Iris pigment epithelial cell (primary cell): ENCODE results near the gene RASD2.

Experiments used
- DNase-seq: peaks from one replicate; pipeline ENCODE4 v3.0.0-alpha.2; 2011; ENCODE audit warnings: low read depth

Gene RASD2

DNA sequence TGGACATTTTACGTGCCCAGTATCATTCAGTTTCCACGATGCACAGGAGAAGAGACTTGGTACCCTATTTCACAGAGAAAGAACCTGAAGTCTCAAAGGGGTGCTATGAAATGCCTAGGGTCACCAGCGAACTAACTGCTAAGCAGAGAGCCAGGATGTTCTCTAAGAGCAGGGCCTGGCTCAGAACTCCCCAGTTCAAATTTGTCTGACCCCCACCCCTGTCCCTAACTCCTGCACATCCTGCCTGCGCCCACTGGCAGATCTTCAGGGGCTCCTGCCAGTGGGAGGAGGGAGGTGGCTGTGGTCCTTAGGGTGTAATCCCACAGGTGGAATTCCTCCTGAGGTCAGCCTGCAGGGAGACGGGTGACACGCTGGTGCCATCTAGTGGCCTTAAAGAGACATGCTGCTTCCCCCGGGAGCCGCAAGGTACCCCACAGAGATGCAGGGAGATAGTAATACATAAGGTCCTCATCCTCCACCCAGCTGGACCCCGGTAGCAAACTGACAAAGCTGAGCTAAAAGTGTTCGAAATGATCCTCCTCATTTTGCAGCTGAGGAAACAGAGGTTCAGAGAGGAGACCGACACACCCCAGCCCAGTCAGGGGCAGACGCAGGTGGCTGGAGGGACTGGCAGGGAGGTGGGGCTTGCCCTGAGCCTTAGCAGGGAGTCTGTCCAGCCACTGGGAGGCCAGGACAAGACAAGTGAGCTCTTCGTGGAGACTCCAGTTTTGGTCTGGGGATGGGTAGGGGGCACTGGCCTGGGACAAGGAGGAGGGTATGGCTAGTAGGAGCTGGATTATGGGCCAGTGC lies 42.4 kb downstream of the RASD2 start:
- DNase-seq: peak; percentile 55

GRCh38 chr22:35586771-35587170 lies 46.1 kb downstream of the RASD2 start:
- no peak for DNase-seq

- DNase-seq: no peak
Measured at GRCh38 chr22:35587447-35587870, 46.8 kb downstream of the RASD2 start.

- DNase-seq: no peak
Measured at GRCh38 chr22:35587896-35588295, 47.3 kb downstream of the RASD2 start.

DNA sequence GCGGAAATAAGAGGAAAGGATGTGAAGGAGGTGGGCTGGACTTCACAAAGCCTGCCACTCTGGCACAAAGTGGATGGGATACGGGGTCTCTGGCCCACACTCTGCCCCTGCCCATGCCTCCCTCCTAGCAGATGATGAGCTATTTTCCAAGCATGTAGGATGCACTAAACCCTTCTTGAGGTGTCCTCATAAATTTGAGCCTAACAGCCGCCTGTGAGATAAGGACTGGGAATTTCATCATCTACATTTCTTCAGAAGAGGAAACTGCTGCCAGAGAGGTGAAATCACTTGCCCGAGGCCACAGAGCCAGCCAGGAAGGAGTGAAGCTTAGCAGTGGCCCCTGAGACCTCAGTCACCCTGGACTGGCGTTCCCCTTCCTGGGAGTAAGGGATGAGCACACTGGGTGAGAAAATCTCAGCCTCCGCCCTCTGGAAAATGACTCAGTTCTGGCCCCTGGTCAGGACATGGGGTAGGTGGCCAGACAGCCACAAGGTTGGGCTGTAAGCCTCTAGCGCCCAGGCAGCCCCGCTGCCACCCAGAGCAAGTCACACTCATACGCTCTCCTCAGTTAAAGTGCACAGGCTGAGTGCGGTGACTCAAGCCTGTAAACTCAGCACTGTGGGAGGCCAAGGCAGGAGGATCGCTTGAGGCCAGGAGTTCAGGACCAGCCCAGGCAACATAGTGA lies 48.6 kb downstream of the RASD2 start:
- DNase-seq: peak; percentile 89

GRCh38 chr22:35589756-35590093 lies 49.1 kb downstream of the RASD2 start:
- DNase-seq: no peak

GRCh38 chr22:35590634-35591295 lies 50.1 kb downstream of the RASD2 start:
- DNase-seq: no peak

GRCh38 chr22:35591714-35592417 lies 51.2 kb downstream of the RASD2 start:
- no peak for DNase-seq

DNA sequence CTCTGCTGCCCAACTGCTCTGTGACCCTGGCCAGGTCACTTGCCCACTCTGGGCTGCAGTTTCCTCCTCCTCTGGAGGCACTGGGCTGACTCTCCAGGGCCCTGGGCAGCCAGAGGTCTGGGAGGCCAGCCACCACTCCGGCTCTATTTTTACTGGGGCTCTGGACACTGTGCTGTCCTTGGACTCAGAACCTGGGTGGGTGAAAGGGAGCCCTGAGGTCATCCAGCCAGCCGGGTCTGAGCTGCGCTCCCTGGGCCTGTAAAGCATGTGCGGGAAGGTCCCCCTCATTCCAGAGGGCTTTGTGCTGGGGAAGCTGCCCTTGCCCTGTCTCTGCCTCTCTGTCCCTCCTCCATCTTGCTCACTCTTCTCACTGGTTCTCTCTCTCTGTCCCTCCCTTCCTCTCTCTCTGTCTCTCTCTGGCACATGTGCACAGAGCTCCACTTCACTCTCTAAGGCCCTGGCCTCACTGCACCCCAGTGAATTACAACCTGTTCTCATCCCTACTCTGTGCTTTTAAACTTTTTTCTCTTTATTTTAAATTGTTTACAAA lies 51.9 kb downstream of the RASD2 start:
- no peak for DNase-seq

GRCh38 chr22:35593071-35593890 lies 52.6 kb downstream of the RASD2 start:
- DNase-seq: no peak

DNA sequence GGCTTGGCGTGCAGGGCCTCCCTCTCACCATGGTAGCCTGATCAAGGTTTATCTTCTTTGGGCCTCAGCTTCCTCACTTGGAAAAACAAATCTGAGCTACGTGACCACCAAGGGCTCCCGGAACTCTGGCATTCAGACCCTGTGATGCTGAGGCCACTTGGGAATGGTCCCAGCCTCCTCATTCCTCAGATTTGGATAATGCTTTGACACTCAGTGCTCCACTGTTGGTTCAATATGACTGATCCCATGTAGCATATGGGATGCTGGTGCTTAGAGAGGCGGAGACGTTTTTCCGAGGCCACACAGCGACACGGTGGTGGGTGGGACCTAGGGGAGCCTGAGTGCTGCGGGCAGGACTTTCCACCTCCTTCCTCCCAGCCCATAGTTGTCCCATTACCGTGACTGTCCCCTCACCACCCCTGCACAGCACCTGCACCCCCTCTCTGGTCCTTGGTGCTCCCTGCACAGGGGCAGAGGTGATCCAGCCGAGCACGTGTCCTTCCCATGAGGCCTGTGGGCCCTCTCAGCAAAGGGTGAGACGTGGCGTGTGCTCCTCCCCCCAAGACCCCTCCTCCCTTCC lies 53.4 kb downstream of the RASD2 start:
- DNase-seq: no peak

- no peak for DNase-seq
Measured at GRCh38 chr22:35594686-35595085, 54.1 kb downstream of the RASD2 start.

GRCh38 chr22:35596821-35597220 lies 56.2 kb downstream of the RASD2 start:
- no peak for DNase-seq

GRCh38 chr22:35597692-35598395 lies 57.2 kb downstream of the RASD2 start:
- DNase-seq: no peak

GRCh38 chr22:35598396-35598710 lies 57.7 kb downstream of the RASD2 start:
- no peak for DNase-seq

DNA sequence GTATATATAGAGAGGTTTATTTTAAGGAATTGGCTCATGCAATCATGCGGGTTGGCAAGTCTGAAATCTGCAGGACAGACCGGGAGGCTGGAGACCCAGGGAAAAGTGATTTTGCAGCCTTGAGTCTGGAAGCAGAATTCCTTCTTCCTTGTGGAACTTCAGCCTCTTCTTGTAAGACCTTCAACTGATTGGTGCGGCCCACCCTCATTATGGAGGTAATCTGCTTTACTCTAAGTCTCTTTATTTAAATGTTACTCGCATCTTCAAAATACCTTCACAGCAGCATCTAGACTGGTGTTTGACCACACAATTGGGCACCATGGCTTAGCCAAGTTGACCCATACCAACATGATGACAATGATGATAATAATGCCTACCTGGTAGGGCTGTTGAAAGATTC lies 58.7 kb downstream of the RASD2 start:
- no peak for DNase-seq

DNA sequence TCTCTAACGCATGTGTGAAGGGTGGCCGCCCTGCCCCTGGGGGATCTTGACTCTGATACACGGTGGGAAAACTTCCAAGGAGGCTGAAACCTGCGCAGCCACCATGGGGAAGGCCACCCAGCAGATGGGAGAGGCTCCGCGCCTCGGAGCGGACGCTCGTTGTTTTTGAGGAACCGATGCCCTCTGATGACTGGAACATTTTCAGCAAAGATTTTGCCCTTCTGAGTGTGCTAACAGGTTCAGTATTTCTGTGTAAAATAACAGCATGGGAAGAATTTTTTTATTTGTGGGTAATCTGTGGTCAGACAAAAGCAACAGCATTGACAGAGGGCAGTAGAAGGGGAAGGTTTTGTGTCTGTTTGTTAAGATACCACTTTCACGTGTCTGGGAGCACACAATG lies 59.8 kb downstream of the RASD2 start:
- no peak for DNase-seq

DNA sequence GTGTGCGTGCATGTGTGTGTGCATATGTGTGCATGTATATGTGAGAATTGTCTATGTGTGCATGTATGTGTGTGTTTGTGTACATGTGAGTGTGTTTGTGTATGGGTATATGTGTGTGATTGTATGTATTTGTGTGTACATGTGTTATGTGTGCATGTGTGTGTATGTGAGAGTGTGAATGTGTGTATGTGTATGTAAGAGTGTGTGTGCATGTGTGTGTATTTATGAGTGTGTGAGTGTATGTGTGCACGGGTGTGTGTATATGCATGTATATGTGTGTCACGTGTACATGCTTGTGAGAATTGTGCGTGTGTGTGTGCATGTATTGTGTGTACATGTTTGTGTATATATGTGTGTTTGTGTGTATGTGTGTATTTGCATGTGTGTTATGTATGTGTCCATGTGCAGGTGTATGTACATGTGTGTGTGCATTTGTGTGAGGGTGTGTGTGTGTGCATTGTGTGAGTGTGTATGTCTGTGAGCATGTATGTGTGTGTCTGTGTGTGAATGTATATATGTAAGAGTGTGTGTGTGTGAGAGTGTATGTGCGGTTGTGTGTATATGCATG lies 60.5 kb downstream of the RASD2 start:
- no peak for DNase-seq

DNA sequence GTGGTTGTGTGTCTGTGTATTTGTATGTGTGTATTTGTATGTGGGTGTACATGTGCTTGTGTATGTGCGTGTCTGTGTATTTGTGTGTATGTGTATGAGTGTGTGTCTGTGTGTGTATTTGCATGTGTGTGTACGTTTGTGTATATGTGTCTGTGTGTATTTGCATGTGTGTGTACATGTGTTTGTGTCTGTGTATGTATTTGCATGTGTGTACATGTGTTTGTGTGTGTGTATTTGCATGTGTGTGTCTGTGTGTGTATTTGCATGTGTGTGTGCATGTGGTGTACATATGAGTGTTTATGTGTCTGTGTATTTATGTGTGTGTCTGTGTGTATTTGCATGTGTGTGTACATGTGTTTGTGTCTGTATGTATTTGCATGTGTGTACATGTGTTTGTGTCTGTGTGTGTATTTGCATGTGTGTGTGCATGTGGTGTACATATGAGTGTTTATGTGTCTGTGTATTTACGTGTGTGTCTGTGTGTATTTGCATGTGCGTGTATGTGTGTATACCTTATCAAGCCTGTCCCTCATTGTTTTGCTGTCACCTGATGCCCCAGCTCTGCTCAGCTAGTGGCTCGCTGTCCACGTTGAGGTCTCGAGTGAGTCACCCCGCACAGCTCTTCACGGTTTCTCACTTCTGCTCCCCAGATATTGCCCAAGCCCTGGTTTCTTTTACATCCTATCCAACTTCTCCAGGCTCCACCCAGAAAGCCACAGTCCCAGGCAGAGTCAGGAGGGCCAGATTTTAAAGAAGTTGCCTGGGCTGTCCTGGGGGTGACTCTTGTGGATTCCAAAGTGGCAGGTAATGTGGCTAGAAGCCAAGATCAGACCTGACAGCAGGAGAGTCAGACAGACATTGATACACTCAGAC lies 61.3 kb downstream of the RASD2 start:
- peak; percentile 92 for DNase-seq
